ENCODE results near the gene USP25.

The USP25 gene

GRCh38 chr21:15729674-15730483, at the start of gene USP25:
Gene USP25 (plus strand): TSS chr21:15729982. CDS start chr21:15730394, 412 bp downstream.
- peak within 1 kb of the TSS; percentile 90 for H3K4me3 ChIP-seq (ENCODE audit: low read depth, low read length)

GRCh38 chr21:15682186-15682895, 47.4 kb upstream of the USP25 start:
- H3K4me3 ChIP-seq (ENCODE audit: low read depth, low read length), result no peak overlapping the region

GRCh38 chr21:15682977-15683376, 46.8 kb upstream of the USP25 start:
- H3K4me3 ChIP-seq (ENCODE audit: low read depth, low read length), result no peak overlapping the region

GRCh38 chr21:15686506-15686905, 43.3 kb upstream of the USP25 start:
- H3K4me3 ChIP-seq (ENCODE audit: low read depth, low read length), result no peak overlapping the region

- no peak overlapping the region for H3K4me3 ChIP-seq (ENCODE audit: low read depth, low read length)
Measured at GRCh38 chr21:15687208-15687607, 42.6 kb upstream of the USP25 start.

GRCh38 chr21:15688016-15688415, 41.8 kb upstream of the USP25 start:
- H3K4me3 ChIP-seq (ENCODE audit: low read depth, low read length), result no peak overlapping the region

GRCh38 chr21:15688809-15689208, 41.0 kb upstream of the USP25 start:
- H3K4me3 ChIP-seq (ENCODE audit: low read depth, low read length), result no peak overlapping the region

GRCh38 chr21:15692711-15693110, 37.1 kb upstream of the USP25 start:
- no peak overlapping the region for H3K4me3 ChIP-seq (ENCODE audit: low read depth, low read length)

- no peak overlapping the region for H3K4me3 ChIP-seq (ENCODE audit: low read depth, low read length)
Measured at GRCh38 chr21:15695241-15695640, 34.5 kb upstream of the USP25 start.

GRCh38 chr21:15701830-15702229, 28.0 kb upstream of the USP25 start:
- no peak overlapping the region for H3K4me3 ChIP-seq (ENCODE audit: low read depth, low read length)

GRCh38 chr21:15703932-15704331, 25.9 kb upstream of the USP25 start:
- H3K4me3 ChIP-seq (ENCODE audit: low read depth, low read length), result no peak overlapping the region

GRCh38 chr21:15706696-15707095, 23.1 kb upstream of the USP25 start:
- no peak overlapping the region for H3K4me3 ChIP-seq (ENCODE audit: low read depth, low read length)

GRCh38 chr21:15713412-15713811, 16.4 kb upstream of the USP25 start:
- H3K4me3 ChIP-seq (ENCODE audit: low read depth, low read length), result no peak overlapping the region

- no peak overlapping the region for H3K4me3 ChIP-seq (ENCODE audit: low read depth, low read length)
Measured at GRCh38 chr21:15718711-15719110, 11.1 kb upstream of the USP25 start.

GRCh38 chr21:15719976-15720375, 9.8 kb upstream of the USP25 start:
- no peak overlapping the region for H3K4me3 ChIP-seq (ENCODE audit: low read depth, low read length)

GRCh38 chr21:15722591-15723324, 7.0 kb upstream of the USP25 start:
- H3K4me3 ChIP-seq (ENCODE audit: low read depth, low read length), result no peak overlapping the region

- H3K4me3 ChIP-seq (ENCODE audit: low read depth, low read length), result no peak overlapping the region
Measured at GRCh38 chr21:15725949-15726348, 3.8 kb upstream of the USP25 start.

- no peak overlapping the region for H3K4me3 ChIP-seq (ENCODE audit: low read depth, low read length)
Measured at GRCh38 chr21:15728046-15728445, 1.7 kb upstream of the USP25 start.

- peak overlapping the region; percentile 50 for H3K4me3 ChIP-seq (ENCODE audit: low read depth, low read length)
Measured at GRCh38 chr21:15729346-15729673, 472 bp upstream of the USP25 start.

- H3K4me3 ChIP-seq (ENCODE audit: low read depth, low read length), result peak overlapping the region; percentile 90
Measured at GRCh38 chr21:15730484-15731242, 881 bp downstream of the USP25 start.

- H3K4me3 ChIP-seq (ENCODE audit: low read depth, low read length), result peak overlapping the region; percentile 90
Measured at GRCh38 chr21:15731243-15731613, 1.4 kb downstream of the USP25 start.

All from iPS-11a (cell line).